Epidermal melanocyte (primary cell): ENCODE measurements around the gene TMEM8B.
"Not testable (repeated sequence)": the region's sequence is repeated elsewhere in the genome, so short reads cannot be mapped to it uniquely, and the experiment has no call there.

Experiments
- DNase-seq: peaks from one replicate; pipeline ENCODE4 v3.0.0; 2011; ENCODE audit warnings: low spot score; ENCODE audit not compliant: insufficient read length

Gene TMEM8B

DNA sequence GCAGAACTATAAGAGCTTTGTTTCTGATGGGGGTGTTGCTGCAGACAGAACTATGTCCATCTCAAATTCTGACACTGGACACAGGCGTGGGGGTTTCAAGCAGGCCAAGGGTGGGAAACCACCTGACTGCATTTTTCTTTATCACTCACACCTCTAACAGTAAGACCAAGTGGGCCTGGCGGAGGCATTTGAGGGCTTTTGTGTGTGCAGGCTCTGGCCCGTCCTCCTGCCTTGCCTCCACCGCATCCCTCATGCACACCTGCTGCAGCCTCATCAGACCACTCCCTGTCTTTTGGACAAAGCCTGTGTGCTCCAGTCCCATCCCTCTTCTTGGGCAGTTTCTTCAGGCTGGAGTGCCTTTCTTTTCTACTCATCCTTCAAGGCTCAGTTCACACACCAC, 33.3 kb downstream of the TMEM8B start:
- DNase-seq = no peak

DNA sequence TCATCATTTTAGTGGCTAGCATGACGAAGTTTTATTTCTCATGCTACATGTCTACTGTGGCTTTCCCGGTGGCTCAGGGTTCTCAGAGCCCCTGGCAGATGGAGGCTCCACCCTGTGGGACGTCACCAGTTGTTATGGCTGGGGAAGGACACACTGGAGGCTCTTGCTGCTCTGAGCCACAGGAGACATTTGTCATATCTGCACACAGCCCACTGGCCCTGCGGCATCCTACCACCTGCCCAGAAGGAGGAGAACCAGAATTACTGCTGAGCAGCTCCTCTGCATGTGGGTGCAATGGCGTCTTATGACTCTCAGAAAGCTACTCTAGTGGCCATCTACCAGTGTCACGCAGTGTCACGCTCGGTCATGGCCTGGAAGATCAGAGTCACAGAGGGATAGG, 34.6 kb downstream of the TMEM8B start:
- DNase-seq = no peak

- no peak for DNase-seq
Measured at GRCh38 chr9:35864695-35865255, 35.7 kb downstream of the TMEM8B start.

GRCh38 chr9:35867538-35867937, 38.5 kb downstream of the TMEM8B start:
- no peak for DNase-seq

- no peak for DNase-seq
Measured at GRCh38 chr9:35868933-35869332, 39.9 kb downstream of the TMEM8B start.

DNA sequence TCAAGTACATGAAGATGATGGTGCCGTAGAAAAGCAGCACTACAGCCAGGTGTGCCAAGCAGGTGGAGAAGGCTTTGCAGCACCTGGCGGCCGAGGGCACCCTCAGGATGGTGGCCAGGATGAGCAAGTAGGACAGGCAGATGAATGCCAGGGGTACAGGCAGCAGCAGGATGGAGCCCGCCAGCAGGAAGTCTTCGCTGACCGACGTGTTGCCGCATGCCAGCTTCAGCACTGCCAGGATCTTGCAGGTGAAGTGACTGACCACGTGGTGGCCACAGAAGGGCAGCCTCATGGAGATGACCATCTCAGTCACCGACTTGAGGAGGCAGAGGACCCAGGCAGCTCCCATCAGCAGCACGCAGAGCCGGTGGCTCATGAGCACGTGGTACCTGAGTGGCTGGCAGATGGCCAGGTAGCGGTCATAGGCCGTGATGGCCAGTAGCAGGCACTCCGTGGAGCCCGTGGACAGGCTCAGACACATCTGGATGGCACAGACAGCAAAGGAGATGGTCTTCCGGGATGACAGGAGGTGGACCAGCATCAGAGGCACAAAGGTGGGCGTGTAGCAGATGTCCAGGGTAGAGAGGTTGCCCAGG, 40.7 kb downstream of the TMEM8B start:
- no peak for DNase-seq

- no peak for DNase-seq
Measured at GRCh38 chr9:35870351-35870923, 41.4 kb downstream of the TMEM8B start, which contains the start of gene OR13J1. OR13J1 (minus strand) TSS chr9:35870401; CDS start chr9:35870401, 0 bp downstream.

DNA sequence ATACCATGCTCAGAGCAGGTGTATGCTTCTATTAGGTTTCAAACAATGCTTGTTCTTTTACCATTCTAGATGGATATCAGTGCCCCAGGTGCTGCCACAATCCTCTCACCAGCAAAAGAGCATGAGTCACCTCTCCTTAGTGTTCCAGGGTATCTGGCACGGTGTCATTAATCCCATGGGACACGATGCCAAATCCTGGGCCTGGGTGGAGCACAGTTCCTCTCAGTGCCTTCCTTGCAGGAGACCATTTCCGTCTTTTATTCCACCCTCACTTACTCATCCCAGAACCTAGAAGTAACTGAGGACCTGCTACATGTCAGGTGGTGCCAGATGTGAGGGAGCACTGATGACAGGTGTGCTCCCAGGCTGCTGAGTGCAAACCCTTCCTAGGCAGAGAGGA, 42.5 kb downstream of the TMEM8B start:
- DNase-seq = no peak

- DNase-seq = no peak
Measured at GRCh38 chr9:35872505-35872904, 43.5 kb downstream of the TMEM8B start.

GRCh38 chr9:35882263-35882848, 53.3 kb downstream of the TMEM8B start:
- peak; percentile 84 for DNase-seq

DNA sequence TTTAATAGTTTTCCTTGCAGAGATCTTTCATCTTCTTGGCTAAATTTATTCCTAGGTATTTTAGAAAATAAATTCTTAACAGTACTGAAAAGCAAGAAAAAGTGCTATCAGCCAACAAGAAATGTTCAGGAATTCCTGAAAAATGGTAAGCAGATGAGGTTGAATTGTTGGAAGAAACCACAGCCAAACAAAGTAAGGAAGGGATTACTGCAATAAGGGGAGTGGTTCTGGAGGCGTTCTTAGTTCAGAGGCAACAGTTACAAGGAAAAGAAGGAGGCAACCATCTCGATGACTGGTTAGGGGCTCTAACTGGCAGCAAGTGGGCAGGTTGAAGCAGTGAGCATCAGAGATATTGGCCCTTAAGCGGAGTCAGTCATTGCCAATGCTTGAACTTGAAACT, 54.0 kb downstream of the TMEM8B start:
- DNase-seq = no peak

GRCh38 chr9:35884908-35885307, 55.9 kb downstream of the TMEM8B start:
- DNase-seq = not testable (repeated sequence)

DNA sequence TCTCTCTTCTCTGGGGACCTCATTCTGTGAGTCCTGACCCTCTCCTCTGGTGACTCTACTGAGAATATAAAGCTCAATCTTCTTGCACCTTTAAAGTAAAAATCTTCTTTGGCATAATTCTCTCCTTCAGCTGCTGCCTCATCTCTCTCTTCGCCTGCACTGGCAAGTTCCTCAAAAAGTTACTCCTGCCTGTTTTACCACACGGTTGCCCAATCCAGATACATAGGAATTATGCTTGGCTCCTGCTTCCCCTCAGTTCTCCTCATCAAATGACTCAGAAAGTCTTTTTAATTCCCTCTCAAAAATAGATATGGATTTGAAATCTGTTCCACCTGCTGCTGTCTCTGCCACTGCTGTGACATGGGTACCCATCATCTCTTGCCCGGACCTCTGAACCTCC, 62.6 kb downstream of the TMEM8B start:
- no peak for DNase-seq

GRCh38 chr9:35892051-35892450, 63.0 kb downstream of the TMEM8B start:
- DNase-seq = no peak

- no peak for DNase-seq
Measured at GRCh38 chr9:35896570-35896969, 67.5 kb downstream of the TMEM8B start.

DNA sequence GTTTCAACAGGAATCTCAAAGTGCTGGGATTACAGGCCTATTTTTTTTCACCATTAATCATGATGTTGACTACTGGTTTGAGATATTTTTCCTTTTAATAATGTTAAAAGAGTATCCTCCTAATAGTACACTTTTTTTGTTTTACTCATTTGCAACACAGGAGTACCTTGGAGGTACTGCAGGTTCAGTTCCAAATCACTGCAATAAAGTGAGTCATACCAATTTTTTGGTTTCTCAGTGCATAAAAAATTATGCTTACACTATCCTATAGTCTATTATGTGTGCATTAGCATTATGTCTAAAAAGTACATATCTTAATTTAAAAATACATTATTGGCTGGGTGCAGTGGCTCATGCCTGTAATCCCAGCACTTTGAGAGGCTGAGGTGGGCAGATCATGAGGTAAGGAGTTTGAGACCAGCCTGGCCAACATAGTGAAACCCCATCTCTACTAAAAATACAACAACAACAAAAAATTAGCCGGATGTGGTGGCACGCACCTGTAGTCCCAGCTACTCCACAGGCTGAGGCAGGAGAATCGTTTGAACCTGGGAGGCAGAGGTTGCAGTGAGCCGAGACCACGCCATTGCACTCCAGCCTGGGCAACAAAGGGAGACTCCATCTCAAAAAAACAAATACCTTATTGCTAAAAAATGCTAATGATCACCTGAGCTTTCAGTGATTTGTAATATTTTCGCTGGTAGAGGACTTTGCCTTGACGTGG, 68.5 kb downstream of the TMEM8B start:
- DNase-seq = not testable (repeated sequence)

DNA sequence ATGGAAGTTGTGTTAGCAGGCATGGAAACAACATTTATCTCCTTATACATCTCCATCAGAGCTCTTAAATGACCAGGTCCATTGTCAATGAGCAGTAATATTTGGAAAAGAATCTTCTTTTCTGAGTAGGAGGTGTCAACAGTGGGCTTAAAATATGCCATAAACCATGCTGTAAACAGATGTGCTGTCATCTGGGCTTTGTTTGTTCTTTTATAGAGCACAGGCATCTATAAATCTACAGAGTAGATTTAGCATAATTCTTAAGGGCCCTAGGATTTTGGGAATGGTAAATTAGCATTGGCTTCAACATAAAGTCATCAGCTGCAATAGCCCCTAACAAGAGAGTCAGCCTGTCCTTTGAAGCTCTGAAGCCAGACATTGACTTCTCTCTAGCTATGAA, 69.3 kb downstream of the TMEM8B start:
- no peak for DNase-seq

- DNase-seq = no peak
Measured at GRCh38 chr9:35899021-35899420, 70.0 kb downstream of the TMEM8B start.

- DNase-seq = no peak
Measured at GRCh38 chr9:35903049-35903448, 74.0 kb downstream of the TMEM8B start.

DNA sequence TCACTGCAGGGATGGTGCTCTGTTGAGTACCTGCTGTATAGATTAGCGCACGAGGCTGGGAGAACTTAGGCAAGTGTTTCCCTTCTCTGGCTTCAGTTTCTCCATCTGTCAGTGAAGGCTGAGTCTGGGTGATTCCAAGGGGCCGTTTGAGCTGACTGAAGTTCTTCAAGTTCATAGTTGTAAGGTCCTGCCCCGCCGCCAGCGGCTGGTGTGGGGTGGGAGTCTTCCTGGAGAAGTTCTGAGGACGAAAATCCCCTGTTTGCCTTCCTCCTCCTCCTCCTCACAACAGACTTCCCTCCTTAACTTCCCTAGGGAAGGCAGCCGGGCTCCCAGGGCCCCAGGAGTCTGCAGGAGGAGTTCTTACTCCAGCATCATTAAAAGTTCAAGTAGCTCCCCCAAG, 75.3 kb downstream of the TMEM8B start:
- no peak for DNase-seq

DNA sequence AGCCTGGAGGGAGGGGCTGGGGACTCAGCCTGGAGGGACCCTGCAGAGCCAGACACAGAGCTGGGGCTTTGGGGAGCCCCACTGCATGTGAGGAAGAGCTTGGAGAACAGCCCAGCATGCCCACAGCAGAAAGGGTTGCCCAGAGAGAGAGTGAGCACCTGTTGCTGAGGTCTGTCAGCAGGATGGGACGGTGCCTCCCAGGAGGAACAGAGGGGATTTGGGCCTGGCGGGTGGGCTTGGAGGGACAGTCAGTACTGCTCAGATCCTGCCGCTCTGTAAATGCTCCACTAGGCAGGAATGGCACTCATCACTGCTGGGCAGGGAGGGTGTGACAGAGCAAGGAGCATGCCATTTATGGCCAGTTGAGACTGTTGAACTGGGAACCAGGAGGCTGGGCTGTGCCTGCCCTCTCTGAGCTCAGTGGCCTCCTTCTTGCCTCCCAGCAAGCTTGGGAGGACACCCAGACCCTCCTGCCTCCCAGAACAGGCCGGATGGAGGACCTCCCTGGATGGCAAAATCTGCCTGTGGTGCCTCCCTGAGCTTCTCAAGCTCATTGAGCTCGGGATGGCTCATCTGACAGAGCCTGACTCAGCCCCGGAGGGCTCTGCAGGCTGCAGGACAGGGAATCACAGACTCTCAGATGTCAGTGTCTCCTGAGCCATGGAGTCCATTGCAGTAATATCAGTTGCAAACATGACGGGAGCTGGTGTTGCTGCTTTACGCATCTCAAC, 76.2 kb downstream of the TMEM8B start:
- no peak for DNase-seq
